OCI-LY3 (cell line): Measurements from ENCODE around the gene CAMKV.
A peak's percentile ranks its signal among the peaks of the same experiment; 100 is the strongest.
"Not testable (repeated sequence)": the region's sequence is repeated elsewhere in the genome, so short reads cannot be mapped to it uniquely, and the experiment has no call there.

Experiments used
- H2AFZ ChIP-seq: fragments of 200-600, 300-600 bp; shearing (Covaris generic); 2 replicates; pipeline ENCODE4 v1.6.0; 2014; ENCODE audit warnings: antibody characterized with exemption, low read depth, low read length
- H3K27ac ChIP-seq: fragments of 200-600, 300-600 bp; sonication (generic); 2 replicates; pipeline ENCODE4 v1.5.1; 2014; ENCODE audit warnings: mild to moderate bottlenecking, low read length, moderate library complexity, mixed read lengths
- H3K27me3 ChIP-seq: fragments of 200-600, 300-600 bp; sonication (generic); 2 replicates; pipeline ENCODE4 v1.6.1; 2014; ENCODE audit warnings: low read depth, low read length, mixed read lengths
- H3K36me3 ChIP-seq: fragments of 200-600, 300-600 bp; sonication (generic); replicated peaks from 2 replicates; pipeline ENCODE3; 2014; ENCODE audit warnings: low read depth, low read length, mixed read lengths
- H3K4me1 ChIP-seq: fragments of 300-600, 200-600 bp; sonication (generic); 2 replicates; pipeline ENCODE4 v1.6.1; 2014; ENCODE audit warnings: low read length, mixed read lengths
- H3K4me2 ChIP-seq: fragments of 200-600, 300-600 bp; sonication (generic); 2 replicates; pipeline ENCODE4 v1.6.1; 2014; ENCODE audit warnings: low read length, mixed read lengths
- H3K4me3 ChIP-seq: fragments of 300-600, 200-600 bp; sonication (generic); 2 replicates; pipeline ENCODE4 v1.5.1; 2014; ENCODE audit warnings: antibody characterized with exemption, mild to moderate bottlenecking, low read length, moderate library complexity
- H3K79me2 ChIP-seq: fragments of 300-600, 200-600 bp; shearing (Covaris generic); 2 replicates; pipeline ENCODE4 v1.6.1; 2014; ENCODE audit warnings: mild to moderate bottlenecking, low read length, mixed read lengths
- H3K9ac ChIP-seq: fragments of 300-600, 200-600 bp; shearing (Covaris generic); 2 replicates; pipeline ENCODE4 v1.6.0; 2014; ENCODE audit warnings: mild to moderate bottlenecking, low read length, moderate library complexity
- H3K9me3 ChIP-seq: fragments of 200-600, 300-600 bp; shearing (Covaris generic); 2 replicates; pipeline ENCODE4 v1.6.1; 2014; ENCODE audit warnings: low read length, mixed read lengths; ENCODE audit not compliant: insufficient read depth
- H4K20me1 ChIP-seq: fragments of 200-600, 300-600 bp; sonication (generic); 2 replicates; pipeline ENCODE4 v1.6.1; 2016; ENCODE audit warnings: low read length, mixed read lengths; ENCODE audit not compliant: insufficient read depth
- EZH2phosphoT487 ChIP-seq: fragments of 200-600 bp; shearing (Covaris generic); IDR thresholded peaks from 2 replicates; pipeline ENCODE4 v1.6.1; 2018; ENCODE audit warnings: antibody characterized with exemption, mixed run types, low read depth
- TF ChIP-seq, protein P1 (sequence below): fragments of 200-600, 300-600 bp; sonication (generic); IDR thresholded peaks from 2 replicates; pipeline ENCODE4 v1.5.1; 2014; ENCODE audit warnings: antibody characterized with exemption, low read length, low read depth

Gene CAMKV, protein sequence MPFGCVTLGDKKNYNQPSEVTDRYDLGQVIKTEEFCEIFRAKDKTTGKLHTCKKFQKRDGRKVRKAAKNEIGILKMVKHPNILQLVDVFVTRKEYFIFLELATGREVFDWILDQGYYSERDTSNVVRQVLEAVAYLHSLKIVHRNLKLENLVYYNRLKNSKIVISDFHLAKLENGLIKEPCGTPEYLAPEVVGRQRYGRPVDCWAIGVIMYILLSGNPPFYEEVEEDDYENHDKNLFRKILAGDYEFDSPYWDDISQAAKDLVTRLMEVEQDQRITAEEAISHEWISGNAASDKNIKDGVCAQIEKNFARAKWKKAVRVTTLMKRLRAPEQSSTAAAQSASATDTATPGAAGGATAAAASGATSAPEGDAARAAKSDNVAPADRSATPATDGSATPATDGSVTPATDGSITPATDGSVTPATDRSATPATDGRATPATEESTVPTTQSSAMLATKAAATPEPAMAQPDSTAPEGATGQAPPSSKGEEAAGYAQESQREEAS

DNA sequence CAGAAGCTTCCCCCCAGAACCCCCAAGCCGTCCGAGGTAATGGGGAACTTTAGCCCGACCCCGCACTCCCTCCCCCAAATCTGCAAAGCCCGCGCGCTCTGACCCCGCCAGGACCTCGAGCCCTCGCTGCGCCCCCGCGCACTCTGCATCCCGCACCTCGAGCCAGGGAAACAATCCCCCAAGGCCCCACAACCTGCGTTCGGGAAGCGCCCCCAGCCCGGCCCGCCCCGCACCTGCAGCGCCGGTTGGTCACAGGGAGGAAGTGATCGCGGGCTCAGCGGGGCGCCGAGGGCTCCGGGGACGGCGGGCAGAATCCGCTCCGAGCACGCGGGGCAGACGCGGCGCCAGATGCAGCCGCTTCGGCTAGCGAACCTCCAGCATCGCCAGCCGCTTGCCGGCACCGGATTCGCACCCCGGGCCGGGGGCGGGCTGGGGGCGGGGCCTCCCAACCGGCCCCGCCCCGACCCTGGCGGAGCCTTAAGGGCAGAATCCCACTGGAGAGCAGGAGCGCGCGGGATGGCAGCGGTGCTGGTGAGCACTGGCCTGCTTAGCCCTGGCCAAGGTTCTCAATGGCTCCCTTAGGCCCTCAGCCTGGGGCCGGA, at the start of gene CAMKV:
Gene CAMKV, minus strand, starts transcription at position 382 of the 602 bp plus-strand sequence. CDS start 7,518 bp downstream, outside the sequence.
- H3K4me3 ChIP-seq, result peak within 1 kb of the TSS; percentile 79
- no peak within 1 kb of the TSS for H3K27ac ChIP-seq
- no peaks in the 10 kb centered on the region for H3K79me2 ChIP-seq
- H3K9me3 ChIP-seq, result no peaks in the 10 kb centered on the region
- peak within 1 kb of the TSS; percentile 89 for H3K4me2 ChIP-seq
- no peaks in the 10 kb centered on the region; the same call in 1 of the 2 replicates for H3K4me1 ChIP-seq
- H2AFZ ChIP-seq, result no peak within 1 kb of the TSS
- peaks cover 41% of the 10 kb centered on the region for H3K27me3 ChIP-seq
- no peak for TF ChIP-seq EZH2phosphoT487
- TF ChIP-seq, protein P1, sequence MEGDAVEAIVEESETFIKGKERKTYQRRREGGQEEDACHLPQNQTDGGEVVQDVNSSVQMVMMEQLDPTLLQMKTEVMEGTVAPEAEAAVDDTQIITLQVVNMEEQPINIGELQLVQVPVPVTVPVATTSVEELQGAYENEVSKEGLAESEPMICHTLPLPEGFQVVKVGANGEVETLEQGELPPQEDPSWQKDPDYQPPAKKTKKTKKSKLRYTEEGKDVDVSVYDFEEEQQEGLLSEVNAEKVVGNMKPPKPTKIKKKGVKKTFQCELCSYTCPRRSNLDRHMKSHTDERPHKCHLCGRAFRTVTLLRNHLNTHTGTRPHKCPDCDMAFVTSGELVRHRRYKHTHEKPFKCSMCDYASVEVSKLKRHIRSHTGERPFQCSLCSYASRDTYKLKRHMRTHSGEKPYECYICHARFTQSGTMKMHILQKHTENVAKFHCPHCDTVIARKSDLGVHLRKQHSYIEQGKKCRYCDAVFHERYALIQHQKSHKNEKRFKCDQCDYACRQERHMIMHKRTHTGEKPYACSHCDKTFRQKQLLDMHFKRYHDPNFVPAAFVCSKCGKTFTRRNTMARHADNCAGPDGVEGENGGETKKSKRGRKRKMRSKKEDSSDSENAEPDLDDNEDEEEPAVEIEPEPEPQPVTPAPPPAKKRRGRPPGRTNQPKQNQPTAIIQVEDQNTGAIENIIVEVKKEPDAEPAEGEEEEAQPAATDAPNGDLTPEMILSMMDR, result no peak
- peak within 1 kb of the TSS; percentile 21 for H3K9ac ChIP-seq
- H3K36me3 ChIP-seq, result no peaks in the 10 kb centered on the region
- no peaks in the 10 kb centered on the region for H4K20me1 ChIP-seq

DNA sequence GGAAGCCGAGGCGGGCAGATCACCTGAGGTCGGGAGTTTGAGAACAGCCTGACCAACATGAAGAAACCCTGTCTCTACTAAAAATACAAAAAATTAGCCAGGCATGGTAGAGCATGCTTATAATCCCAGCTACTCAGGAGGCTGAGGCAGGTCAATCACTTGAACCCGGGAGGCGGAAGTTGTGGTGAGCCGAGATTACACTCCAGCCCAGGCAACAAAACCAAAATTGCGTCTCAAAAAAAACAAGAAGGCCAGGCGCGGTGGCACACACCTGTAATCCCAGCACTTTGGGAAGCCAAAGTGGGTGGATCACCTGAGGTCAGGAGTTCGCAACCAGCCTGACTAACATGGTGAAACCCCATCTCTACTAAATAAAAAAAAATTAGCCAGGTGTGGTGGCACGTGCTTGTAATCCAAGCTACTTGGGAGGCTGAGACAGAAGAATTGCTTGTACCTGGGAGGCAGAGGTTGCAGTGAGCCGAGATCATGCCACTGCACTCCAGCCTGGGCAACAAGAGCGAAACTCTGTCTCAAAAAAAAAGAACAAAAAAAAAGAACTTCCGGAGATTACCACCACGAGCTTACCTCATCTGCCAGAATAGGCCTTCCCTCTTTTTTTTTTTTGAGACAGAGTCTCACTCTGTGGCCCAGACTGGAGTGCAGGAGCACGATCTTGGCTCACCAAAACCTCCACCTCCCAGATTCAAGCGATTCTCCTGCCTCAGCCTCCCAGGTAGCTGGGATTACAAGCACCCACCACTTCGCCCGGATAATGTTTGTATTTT, 48.3 kb upstream of the CAMKV start:
- H3K4me2 ChIP-seq, H3K9ac ChIP-seq, H2AFZ ChIP-seq, H3K79me2 ChIP-seq, H3K9me3 ChIP-seq, H3K36me3 ChIP-seq, H3K27ac ChIP-seq, H3K27me3 ChIP-seq, H3K4me1 ChIP-seq, H4K20me1 ChIP-seq, H3K4me3 ChIP-seq: not testable (repeated sequence)

DNA sequence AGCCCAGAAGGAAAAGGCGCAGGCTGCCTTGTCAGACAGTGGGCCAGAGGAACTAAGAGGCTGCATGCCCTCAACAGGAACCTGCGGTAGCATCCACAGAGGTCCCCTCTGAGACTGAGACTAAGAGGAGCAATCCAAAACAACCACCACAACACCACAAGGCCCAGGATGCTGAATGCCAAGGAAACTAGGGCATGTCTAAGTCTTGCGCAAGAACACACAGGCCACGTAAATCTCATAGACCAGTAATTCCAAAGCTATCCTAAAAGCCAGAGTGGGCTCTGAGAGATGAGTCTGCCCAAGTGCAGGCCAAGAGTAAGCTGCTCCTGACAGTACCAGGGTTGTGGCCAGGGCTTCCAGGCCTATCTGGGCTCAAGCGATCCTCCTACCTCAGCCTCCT, 47.0 kb upstream of the CAMKV start:
- Histone ChIP-seq H2AFZ (no peak overlapping the region), H3K27me3 (no peaks in the 10 kb centered on the region), H3K4me3 (no peak overlapping the region), H3K36me3 (peaks cover 8% of the 10 kb centered on the region), H3K9me3 (no peaks in the 10 kb centered on the region), H3K4me1 (no peaks in the 10 kb centered on the region), H4K20me1 (no peaks in the 10 kb centered on the region), H3K27ac (no peak overlapping the region), H3K9ac (no peak overlapping the region), H3K4me2 (no peak overlapping the region), H3K79me2 (no peaks in the 10 kb centered on the region)
- no peak for TF ChIP-seq EZH2phosphoT487
- TF ChIP-seq, protein P1, result no peak

DNA sequence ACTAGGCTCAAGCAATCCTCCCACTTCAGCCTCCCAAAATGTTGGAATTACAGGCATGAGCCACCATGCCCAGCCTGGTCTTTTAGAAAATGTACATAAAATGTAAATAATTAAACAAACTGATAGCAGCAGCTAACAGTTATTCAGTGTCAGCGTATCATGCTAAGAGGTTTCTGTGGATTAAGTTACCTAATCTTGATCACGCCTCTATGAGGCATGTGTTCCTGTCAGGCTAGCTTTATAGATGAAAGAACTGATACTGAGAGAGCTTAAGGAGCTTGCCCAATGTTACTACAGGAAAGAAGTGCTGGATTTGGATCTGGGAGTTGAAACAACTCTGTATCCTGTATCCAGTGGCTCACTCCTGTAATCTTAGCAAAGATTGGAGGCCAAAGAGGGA, 45.2 kb upstream of the CAMKV start:
- H3K9me3 ChIP-seq, result no peaks in the 10 kb centered on the region
- TF ChIP-seq, protein P1, result no peak
- no peak for TF ChIP-seq EZH2phosphoT487
- H3K4me3 ChIP-seq, result no peak overlapping the region
- H3K79me2 ChIP-seq, result no peaks in the 10 kb centered on the region
- H2AFZ ChIP-seq, result no peak overlapping the region
- no peak overlapping the region for H3K9ac ChIP-seq
- H3K27ac ChIP-seq, result no peak overlapping the region
- no peaks in the 10 kb centered on the region for H4K20me1 ChIP-seq
- peaks cover 5% of the 10 kb centered on the region for H3K36me3 ChIP-seq
- no peak overlapping the region for H3K4me2 ChIP-seq
- no peaks in the 10 kb centered on the region for H3K4me1 ChIP-seq
- no peaks in the 10 kb centered on the region for H3K27me3 ChIP-seq
